ENCODE measurements around the gene COG6. TPM values are rescaled to one million over a fixed set of nuclear protein-coding genes. Genes with fewer than 3 reads are reported as not detected.

The COG6 gene
- polyA plus RNA-seq (ENCODE audit: insufficient read length in 3 of 3), result 10 to 100 TPM; 31.8 to 36.8 (median 34.9) TPM
- long read RNA-seq, donor 1, partial matches to known transcripts, result 0 of 1 reads
- long read RNA-seq, donor 1, other reads (novel, unspliced or antisense), result 0 of 1 reads
- long read RNA-seq, donor 2, partial matches to known transcripts, result 0 of 3 reads
- long read RNA-seq, donor 2, other reads (novel, unspliced or antisense), result 0 of 3 reads
- long read RNA-seq, donor 3, transcript COG6-204 (19 exons, 3,563 nt), result major isoform, 10 of 10 reads
- long read RNA-seq, donor 3, partial matches to known transcripts, result 0 of 10 reads
- long read RNA-seq, donor 3, other reads (novel, unspliced or antisense), result 0 of 10 reads
- long read RNA-seq, donor 4, partial matches to known transcripts, result 0 of 4 reads
- long read RNA-seq, donor 4, other reads (novel, unspliced or antisense), result 0 of 4 reads
- long read RNA-seq, donor 5, result 0 reads
- long read RNA-seq, donor 6, partial matches to known transcripts, result 0 of 2 reads
- long read RNA-seq, donor 6, other reads (novel, unspliced or antisense), result 0 of 2 reads
- long read RNA-seq, donor 7, transcript COG6-204 (19 exons, 3,563 nt), result major isoform, 7 of 33 reads
- long read RNA-seq, donor 7, partial matches to known transcripts, result 26 of 33 reads
- long read RNA-seq, donor 7, other reads (novel, unspliced or antisense), result 0 of 33 reads
- long read RNA-seq, donor 8, result 0 reads
- long read RNA-seq, donor 9, partial matches to known transcripts, result 0 of 3 reads
- long read RNA-seq, donor 9, other reads (novel, unspliced or antisense), result 0 of 3 reads
- long read RNA-seq, donor 10, partial matches to known transcripts, result 0 of 3 reads
- long read RNA-seq, donor 10, other reads (novel, unspliced or antisense), result 0 of 3 reads
- long read RNA-seq, donor 11, partial matches to known transcripts, result 0 of 5 reads
- long read RNA-seq, donor 11, other reads (novel, unspliced or antisense), result 0 of 5 reads
- long read RNA-seq, donor 12, partial matches to known transcripts, result 0 of 1 reads
- long read RNA-seq, donor 12, other reads (novel, unspliced or antisense), result 0 of 1 reads
- long read RNA-seq, donor 13, result 0 reads
- long read RNA-seq, donor 14, transcript COG6-204 (19 exons, 3,563 nt), result major isoform, 8 of 8 reads
- long read RNA-seq, donor 14, partial matches to known transcripts, result 0 of 8 reads
- long read RNA-seq, donor 14, other reads (novel, unspliced or antisense), result 0 of 8 reads
- long read RNA-seq, donor 15, partial matches to known transcripts, result 0 of 2 reads
- long read RNA-seq, donor 15, other reads (novel, unspliced or antisense), result 0 of 2 reads
- long read RNA-seq, donor 16, transcript COG6-204 (19 exons, 3,563 nt), result major isoform, 11 of 11 reads
- long read RNA-seq, donor 16, partial matches to known transcripts, result 0 of 11 reads
- long read RNA-seq, donor 16, other reads (novel, unspliced or antisense), result 0 of 11 reads

DNA sequence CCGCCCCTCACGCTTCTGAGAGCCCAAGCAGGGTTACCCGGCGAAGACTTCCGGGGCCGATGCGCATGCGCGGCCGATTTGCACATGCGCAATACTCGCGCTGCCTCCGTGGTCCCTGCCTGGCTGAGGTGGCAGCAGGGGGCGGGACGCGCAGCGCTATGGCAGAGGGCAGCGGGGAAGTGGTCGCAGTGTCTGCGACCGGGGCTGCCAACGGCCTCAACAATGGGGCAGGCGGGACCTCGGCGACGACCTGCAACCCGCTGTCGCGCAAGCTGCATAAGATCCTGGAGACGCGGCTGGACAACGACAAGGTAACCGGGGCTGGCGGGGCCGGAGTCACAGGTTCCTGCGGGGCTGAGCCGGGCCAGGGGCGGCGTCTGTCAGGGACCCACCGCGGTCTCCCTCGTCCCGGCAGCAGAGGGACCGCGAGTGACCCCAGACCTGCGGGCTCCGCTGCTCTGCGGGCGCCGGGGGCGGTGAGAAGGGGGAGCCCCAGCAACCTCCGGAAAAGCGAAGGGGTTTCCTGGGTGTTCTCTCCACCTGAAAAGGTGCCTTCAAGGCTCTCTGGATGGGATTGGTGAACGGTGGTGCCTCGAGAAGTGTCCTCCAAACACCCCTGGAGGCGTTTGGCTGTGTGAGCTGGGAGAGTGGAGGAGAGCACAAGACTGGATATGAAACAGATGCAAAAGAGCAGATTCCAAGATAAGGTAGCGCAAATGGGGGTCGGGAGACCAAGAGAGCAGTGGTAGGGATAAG lies at the start of gene COG6:
COG6 (plus strand) TSS at position 94 of the 756 bp plus-strand sequence; CDS start at position 159, 65 bp downstream.
- peak; percentile 83 to 93 (median 88) for DNase-seq (ENCODE audit: extremely low read depth in 1 of 11, low read depth in 9 of 11, low spot score in 4 of 11)

DNA sequence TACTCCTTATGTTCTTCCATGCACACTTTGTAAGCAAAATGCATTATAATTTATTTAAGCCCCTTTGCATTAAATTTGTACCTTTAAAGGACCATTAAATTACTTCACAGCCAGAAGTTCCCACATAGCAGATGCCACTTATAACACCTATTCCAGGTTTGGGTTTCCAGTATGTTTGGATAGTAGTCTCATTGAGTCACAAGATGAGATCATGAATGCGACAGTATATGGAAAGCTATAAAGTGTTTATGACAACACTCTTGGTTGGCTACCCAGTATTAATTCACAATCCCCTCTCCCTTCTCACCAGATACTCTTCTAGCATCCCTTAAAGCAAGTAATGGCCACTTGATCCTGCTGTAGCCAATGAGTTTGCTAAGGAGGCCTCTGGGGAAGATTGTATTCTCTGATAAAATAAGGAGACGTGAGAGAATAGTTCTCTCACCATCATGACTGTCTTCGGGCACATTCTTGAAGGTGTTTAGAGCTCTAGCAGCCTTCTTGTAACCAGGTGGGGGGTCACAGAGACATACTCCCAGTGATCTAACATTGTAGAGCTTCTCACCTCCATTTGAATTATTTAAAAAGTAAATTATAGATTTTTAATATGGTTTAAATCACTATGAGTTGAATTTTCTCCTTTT lies 49.7 kb upstream of the COG6 start:
- DNase-seq (ENCODE audit: extremely low read depth in 1 of 11, low read depth in 9 of 11, low spot score in 4 of 11), result no peak

DNA sequence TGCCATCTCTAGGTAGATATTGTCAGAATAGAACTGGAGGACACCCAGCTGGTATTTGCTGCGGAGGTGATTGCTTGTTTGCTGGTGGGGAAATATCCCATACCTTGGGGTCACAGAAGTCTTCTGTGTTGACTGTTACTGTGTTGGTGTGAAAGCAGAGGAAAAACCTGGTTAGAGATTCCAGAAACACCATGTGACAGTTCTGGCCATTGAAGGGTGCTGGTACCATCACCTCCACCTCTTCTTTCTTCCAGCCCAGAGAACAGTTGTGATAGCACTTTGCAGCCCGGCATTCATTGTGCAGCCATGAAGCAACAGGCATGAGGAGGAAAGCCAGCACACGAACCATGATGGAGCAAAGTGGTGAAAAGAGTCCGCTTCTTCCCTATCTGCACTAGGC lies 47.6 kb upstream of the COG6 start:
- no peak for DNase-seq (ENCODE audit: extremely low read depth in 1 of 11, low read depth in 9 of 11, low spot score in 4 of 11)

DNA sequence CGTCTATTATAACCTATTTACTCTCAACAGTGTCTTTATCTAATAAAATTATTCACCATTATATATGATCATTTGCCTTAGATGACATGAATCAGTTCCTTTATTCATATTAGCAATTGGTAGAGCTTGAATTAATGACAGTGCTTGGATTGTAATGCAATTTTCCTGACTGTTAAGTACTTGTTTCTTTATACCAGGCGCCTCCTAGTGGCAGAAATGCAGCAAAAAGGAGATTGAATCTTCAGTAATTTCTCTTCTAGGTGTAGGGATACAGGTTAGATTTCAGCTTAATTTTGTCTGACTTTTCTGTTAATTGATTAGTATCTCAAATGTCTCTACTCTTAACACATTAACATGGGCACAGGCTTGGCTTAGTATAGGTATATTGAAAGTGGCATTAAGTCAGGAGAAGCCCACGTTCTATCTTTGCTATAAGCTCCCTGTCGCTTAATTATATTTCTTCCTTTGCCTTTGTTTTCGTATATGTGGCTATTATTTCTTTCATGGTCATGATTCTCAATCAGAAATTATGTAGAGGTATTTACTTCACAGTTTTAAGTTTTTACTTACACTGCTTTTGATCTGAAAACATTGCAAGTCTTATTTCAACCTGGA lies 43.3 kb upstream of the COG6 start:
- peak; percentile 25 to 79 (median 49) for DNase-seq (ENCODE audit: extremely low read depth in 1 of 11, low read depth in 9 of 11, low spot score in 4 of 11)

DNA sequence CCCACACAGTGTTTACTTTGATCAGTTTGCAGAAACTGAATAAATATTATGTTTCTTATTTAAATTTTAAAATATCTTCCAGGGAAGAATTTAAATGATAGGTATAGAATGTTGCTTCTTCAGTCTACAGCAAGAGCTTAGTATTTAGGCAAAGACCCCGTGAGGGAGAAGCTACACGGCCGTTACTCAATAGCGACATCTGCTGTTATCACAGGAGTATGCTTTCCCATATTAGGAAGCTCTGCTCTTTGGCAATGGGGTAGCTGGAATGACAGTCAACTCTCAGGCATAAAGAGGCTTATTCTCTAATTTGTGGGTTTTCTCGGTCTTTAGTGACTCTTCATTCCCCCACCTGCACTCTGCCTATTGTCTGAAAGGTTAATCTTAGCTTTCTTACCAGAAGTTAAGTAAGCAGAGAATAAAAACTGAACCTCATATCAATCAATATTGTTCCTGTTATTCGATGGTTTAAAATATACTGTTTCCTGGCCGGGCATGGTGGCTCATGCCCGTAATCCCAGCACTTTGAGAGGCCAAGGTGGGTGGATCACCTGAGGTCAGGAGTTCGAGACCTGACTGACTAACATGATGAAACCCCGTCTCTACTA lies 39.3 kb upstream of the COG6 start:
- DNase-seq (ENCODE audit: extremely low read depth in 1 of 11, low read depth in 9 of 11, low spot score in 4 of 11), result peak; percentile 33 to 69 (median 51)

DNA sequence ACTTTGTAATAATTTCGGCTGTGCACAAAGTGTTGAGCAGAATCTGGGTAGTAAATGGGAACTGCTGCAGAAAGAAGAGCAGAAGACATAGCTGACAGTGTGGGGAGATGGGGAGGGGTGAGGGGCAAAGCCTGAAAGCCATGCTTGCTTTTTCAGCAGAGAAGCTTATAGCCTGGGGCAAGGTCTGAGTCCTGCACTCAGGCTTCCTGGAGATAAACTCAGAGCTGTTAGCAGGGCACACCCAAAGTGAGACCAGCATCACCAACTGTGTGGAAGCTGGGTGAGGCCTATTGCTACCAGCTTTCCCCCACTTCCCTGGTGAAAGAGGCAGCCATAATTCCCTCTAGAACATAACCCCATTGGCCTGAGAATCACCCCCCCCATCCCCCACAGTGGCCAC lies 36.9 kb upstream of the COG6 start:
- DNase-seq (ENCODE audit: extremely low read depth in 1 of 11, low read depth in 9 of 11, low spot score in 4 of 11), result no peak

DNA sequence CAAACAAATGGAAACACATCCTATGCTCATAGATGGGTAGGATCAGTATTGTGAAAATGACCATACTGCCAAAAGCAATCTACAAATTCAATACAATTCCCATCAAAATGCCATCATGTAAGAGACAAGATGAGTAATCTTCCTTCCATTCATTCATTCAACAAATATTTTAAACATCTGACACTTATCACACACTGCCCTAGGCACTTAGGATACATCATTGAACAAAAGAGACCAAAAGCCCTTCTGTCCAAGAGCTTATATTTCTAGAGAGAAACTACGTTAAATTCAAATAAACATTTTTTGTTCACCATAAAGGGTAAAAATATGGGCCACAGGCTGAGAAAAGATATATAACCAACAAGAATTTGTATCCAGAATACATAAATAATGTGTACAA lies 32.0 kb upstream of the COG6 start:
- DNase-seq (ENCODE audit: extremely low read depth in 1 of 11, low read depth in 9 of 11, low spot score in 4 of 11), result no peak

DNA sequence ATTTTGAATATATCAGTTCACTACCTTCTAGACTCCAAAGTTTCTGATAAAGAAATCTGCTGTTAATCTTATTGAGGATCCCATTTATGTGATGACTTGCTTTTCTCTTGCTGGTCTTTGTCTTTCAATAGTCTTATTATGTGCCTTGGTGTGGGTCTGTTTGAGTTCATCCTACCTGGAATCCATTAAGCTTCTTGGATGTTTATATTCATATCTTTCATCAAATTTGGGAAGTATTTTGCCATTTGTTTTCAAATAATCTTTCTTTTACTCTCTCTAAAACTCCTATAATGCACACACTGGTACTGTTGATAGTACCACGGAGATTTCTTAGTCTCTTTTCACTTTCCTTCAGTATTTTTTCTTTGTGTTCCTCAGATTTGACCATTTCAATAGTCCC lies 24.2 kb upstream of the COG6 start:
- DNase-seq (ENCODE audit: extremely low read depth in 1 of 11, low read depth in 9 of 11, low spot score in 4 of 11), result no peak

DNA sequence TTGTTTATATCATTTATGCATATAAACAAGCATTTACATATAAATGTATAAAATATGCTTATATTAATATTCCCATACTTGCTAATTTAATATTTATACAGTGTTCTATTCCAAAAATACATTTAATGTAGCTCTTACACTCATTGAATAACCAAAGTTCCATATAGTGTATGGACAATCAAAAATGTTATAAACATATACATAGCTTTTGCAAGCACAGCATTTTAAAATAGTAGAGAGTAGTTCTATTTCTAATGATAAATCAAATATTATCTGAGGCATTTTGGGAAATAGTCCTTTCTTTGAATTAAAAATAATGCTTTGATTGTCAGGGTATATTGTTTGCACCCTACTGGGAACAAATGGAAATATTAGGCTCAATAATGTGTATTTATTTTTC lies 22.5 kb upstream of the COG6 start:
- DNase-seq (ENCODE audit: extremely low read depth in 1 of 11, low read depth in 9 of 11, low spot score in 4 of 11), result no peak

DNA sequence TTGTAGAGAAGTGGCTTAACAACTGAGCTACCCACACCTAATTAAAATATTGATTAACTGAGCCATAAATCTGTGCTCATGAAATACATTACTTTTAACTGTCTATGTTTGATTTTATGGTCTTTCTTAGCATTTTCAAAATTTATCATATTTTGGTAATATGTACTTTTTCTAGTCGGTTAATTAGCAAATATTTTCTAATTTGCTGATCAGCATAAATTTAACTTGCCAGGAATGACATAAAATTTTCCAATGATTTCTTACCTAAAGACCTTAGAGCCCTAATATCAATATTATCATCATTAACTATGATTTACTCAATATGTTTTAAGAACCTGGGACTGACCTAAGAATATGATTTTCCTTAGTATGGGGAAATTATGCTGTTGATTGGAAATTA lies 19.9 kb upstream of the COG6 start:
- DNase-seq (ENCODE audit: extremely low read depth in 1 of 11, low read depth in 9 of 11, low spot score in 4 of 11), result no peak

DNA sequence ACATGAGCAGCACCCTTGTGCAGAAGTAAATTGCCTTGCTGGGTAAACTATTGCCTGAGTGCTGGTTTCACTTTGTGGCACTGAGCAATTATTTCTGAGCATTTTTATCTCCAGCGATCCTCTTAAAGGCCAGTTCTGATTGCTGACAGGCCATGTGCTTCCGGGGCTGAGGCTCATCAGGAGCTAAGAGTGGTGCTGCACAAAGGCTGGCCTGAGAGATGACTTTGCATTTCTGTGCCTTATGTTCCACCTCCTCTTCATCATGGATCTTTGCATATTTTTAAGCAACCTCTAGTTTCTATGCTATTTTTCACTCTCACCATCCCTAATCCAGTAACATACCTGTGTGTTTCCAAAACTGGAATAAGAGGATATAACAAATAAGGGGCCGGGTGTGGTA lies 17.6 kb upstream of the COG6 start:
- DNase-seq (ENCODE audit: extremely low read depth in 1 of 11, low read depth in 9 of 11, low spot score in 4 of 11), result no peak

DNA sequence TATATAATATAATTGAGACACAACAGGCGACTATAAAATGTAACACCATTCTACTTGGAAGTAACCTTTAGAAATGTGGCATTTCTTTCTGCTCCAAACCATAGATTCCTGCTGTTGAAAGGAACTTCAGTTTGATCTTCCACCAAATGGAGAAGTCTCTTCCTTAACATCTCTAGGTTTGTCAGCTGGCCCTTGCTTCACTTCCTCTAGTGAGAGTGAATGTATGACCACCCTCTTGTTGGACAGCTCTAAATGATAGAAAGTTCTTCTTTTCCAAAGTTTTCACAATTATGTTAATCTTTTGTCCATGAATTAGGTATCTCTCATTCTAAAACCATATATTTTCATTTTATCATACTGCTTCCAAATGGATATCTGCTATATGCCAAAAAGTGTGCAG lies 13.8 kb upstream of the COG6 start:
- DNase-seq (ENCODE audit: extremely low read depth in 1 of 11, low read depth in 9 of 11, low spot score in 4 of 11), result no peak

DNA sequence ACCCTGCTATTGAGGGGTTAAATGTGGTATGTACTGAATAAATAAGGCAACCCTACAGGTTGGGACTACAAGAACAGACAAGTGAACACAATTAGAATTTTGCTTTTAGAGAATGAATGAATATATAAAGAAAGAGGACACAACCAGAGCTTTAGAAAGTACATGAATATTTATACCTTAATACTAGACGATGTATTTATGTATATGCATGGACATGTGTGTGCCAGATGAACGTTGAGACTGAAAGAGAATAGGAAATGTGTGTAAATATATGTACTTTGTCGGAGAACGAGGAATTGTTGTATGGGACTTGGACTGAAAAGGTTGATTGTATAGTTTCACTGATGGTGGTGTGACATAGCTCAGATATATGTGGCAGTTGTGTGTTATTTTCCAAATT lies 9.3 kb upstream of the COG6 start:
- DNase-seq (ENCODE audit: extremely low read depth in 1 of 11, low read depth in 9 of 11, low spot score in 4 of 11), result no peak

DNA sequence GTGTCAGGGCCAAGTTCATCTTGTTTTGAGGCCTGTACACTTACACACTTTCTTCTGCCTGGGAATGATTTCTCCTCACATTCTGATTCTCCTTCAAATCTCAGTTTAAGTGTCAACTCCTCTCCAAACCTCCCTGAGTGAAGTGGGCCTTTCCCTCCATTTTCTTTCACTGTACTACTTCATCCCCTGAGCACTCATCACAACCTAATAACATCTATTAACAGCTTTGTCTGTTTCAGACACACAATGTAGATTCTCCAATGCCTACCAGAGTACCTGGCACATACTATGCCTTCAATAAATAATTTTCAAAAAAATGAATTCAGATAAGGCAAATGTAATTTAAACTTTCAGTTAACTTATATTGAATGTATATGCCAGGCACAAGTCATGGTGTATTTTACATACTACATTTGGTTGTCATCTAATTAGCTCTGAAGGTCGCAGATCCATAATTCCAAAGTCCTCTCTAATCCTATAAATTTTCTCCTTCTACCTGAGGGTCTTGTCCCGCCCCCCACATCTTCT lies 357 bp upstream of the COG6 start:
- peak in 1 of 11 donors; percentile 4 for DNase-seq (ENCODE audit: extremely low read depth in 1 of 11, low read depth in 9 of 11, low spot score in 4 of 11)

DNA sequence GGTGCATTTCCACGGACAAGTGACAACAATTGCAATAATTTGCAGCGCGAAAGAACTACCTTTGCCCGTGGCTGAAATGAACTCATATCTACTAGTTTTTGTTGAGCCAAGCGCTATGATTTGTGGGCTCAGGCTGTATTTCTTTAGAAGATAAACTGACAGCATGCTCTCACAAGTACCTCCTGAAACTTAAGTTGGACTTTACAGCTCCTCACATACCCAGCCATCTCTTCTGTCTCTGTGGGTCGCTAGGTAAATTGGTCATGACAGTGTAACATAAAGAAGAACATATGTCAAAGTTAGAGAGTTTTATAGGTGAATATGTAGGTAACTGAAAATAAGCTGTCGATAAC lies 839 bp downstream of the COG6 start:
- peak in 1 of 11 donors; percentile 1 for DNase-seq (ENCODE audit: extremely low read depth in 1 of 11, low read depth in 9 of 11, low spot score in 4 of 11)

DNA sequence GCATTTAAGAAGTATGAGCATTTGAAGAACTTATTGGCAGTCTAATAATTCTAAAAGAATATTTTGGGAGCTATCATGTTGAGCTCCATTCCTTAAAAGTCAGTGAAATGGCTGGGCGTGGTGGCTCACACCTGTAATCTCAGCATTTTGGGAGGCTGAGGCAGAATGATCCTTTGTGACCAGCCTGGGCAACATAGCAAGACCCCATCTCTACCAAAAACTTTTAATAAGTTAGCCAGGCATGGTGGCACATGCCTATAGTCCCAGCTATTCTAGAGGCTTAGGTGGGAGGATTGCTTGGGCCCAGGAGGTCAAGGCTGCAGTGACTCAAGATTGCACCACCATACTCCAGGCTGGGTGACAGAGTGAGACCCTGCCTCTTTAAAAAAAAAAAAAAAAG lies 8.0 kb downstream of the COG6 start:
- DNase-seq (ENCODE audit: extremely low read depth in 1 of 11, low read depth in 9 of 11, low spot score in 4 of 11), result no peak

DNA sequence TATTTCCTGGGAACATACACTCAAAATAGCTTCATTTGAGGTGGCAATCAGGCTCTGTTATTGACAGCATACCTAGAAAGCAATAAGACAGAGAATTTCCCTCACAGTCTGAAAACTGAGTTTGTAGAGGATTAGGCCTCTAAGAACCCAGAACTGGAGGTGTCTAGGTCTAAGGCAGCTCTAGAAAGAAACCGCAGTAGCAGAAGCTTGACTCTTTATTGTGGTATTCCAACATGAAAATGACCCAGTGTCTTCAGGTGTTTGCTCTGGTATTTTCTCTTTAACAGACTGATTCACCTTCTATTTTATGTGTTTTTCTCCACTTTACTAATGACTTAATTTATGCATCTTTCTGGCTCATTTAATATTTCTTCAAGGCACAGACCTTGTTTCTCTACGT lies 8.5 kb downstream of the COG6 start:
- DNase-seq (ENCODE audit: extremely low read depth in 1 of 11, low read depth in 9 of 11, low spot score in 4 of 11), result no peak
